HCT116 (cell line): ENCODE results near the gene ZNF580. TPM values are rescaled to one million over a fixed set of nuclear protein-coding genes. Genes with fewer than 3 reads are reported as not detected.

Experiments used
- ATAC-seq: fragments of 200-7000 bp; cut with Tn5 transposase; 2 replicates; pipeline ENCODE4 v1.9.1; 2020; ENCODE audit warnings: mild to moderate bottlenecking, moderate library complexity
- BruUV-seq: library from RNA; stranded (reverse); fragments of 400-500 nt; replicated peaks from 2 replicates; lab custom pipeline; 2021; lab: Mats Ljungman, UMichigan
- CTCF ChIA-PET: fragments of 300-600 bp; sonication (Branson Sonifier 250); formaldehyde crosslinking; loops from one replicate; lab custom pipeline; 2021; ENCODE audit warnings: antibody characterized with exemption; lab: Charles Lee
- POLR2A ChIA-PET: fragments of 300-600, 350-600 bp; sonication (Branson Sonifier 250); formaldehyde crosslinking; loops from one replicate; lab custom pipeline; 2021; ENCODE audit warnings: antibody characterized with exemption; lab: Charles Lee
- RAD21 ChIA-PET, 2 experiments: fragments of 300-600 bp; sonication (Branson Sonifier 250); formaldehyde crosslinking; loops; one replicate each; lab custom pipeline; 2023; ENCODE audit warnings: low total read pairs in 2 of 2; ENCODE audit not compliant: uncharacterized antibody in 2 of 2, unreplicated experiment in 2 of 2, low non-redundant PET in 1 of 2; lab: Charles Lee
- DNase-seq: peaks from one replicate; pipeline ENCODE4 v3.0.0-alpha.2; 2010; ENCODE audit warnings: low read depth, low spot score
- H2AFZ ChIP-seq: fragments of 200-600 bp; shearing (Covaris generic), sonication (generic); 2 replicates; pipeline ENCODE4 v1.6.1; 2017; ENCODE audit warnings: low read depth, mixed run types, mixed read lengths, antibody characterized with exemption, low read length; ENCODE audit not compliant: poor library complexity, severe bottlenecking
- H3K27ac ChIP-seq: 2 replicates; pipeline ENCODE4 v1.5.1; 2012; ENCODE audit warnings: low read depth, low read length
- H3K27me3 ChIP-seq: fragments of 200-600 bp; sonication (generic); 2 replicates; pipeline ENCODE4 v1.6.1; 2016; ENCODE audit warnings: mixed run types, low read length, mixed read lengths; ENCODE audit not compliant: insufficient read depth
- H3K36me3 ChIP-seq, 2 experiments: fragments of 200-500 bp in 1 of 2; fragments of 200-600 bp in 1 of 2; sonication (Bioruptor generic) in 1 of 2; sonication (generic) in 1 of 2; 2 replicates each; pipeline versions ENCODE4 v1.5.1 to v1.6.1; 2014 to 2016; ENCODE audit warnings: low read length in 2 of 2, inconsistent platforms in 1 of 2, mixed read lengths in 1 of 2, mixed run types in 1 of 2; ENCODE audit not compliant: insufficient read depth in 2 of 2, control insufficient read depth in 1 of 2
- H3K4me1 ChIP-seq, 2 experiments: fragments of 200-600 bp in 1 of 2; sonication (generic) in 1 of 2; 2 replicates each; pipeline versions ENCODE4 v1.5.1 to v1.6.1; 2012 to 2017; ENCODE audit warnings: low read length in 2 of 2, inconsistent platforms in 1 of 2, mild to moderate bottlenecking in 1 of 2, mixed read lengths in 1 of 2, mixed run types in 1 of 2, moderate library complexity in 1 of 2; ENCODE audit not compliant: insufficient read depth in 2 of 2, control insufficient read depth in 1 of 2
- H3K4me2 ChIP-seq: fragments of 200-600 bp; sonication (generic); 2 replicates; pipeline ENCODE4 v1.6.1; 2017; ENCODE audit warnings: mixed run types, low read length, mixed read lengths
- H3K4me3 ChIP-seq, 2 experiments: fragments of 200-600 bp in 1 of 2; sonication (generic) in 1 of 2; replicated peaks in 1 of 2; 2 replicates each; pipeline ENCODE4 v1.5.1; 2011 to 2016; ENCODE audit warnings: low read length in 2 of 2, control low read depth in 1 of 2, low read depth in 1 of 2, mild to moderate bottlenecking in 1 of 2, mixed read lengths in 1 of 2, mixed run types in 1 of 2
- H3K79me2 ChIP-seq: fragments of 200-600 bp; sonication (generic); 2 replicates; pipeline ENCODE4 v1.6.1; 2017; ENCODE audit warnings: mild to moderate bottlenecking, mixed run types, low read length, moderate library complexity, mixed read lengths; ENCODE audit not compliant: insufficient read depth
- H3K9ac ChIP-seq: fragments of 200-600 bp; sonication (generic); 2 replicates; pipeline ENCODE4 v1.6.1; 2016; ENCODE audit warnings: low read length, mixed read lengths
- H3K9me2 ChIP-seq: fragments of 200-600 bp; sonication (generic), shearing (Covaris generic); 2 replicates; pipeline ENCODE4 v1.6.1; 2017; ENCODE audit warnings: mixed run types, mild to moderate bottlenecking, moderate library complexity; ENCODE audit not compliant: insufficient read depth
- H3K9me3 ChIP-seq, 2 experiments: fragments of 200-500 bp in 1 of 2; fragments of 200-600 bp in 1 of 2; sonication (Bioruptor generic) in 1 of 2; sonication (generic) in 1 of 2; 2 replicates each; pipeline ENCODE4 v1.6.1; 2014 to 2017; ENCODE audit warnings: low read length in 2 of 2, mixed read lengths in 2 of 2, inconsistent platforms in 1 of 2, low read depth in 1 of 2, mild to moderate bottlenecking in 1 of 2, mixed run types in 1 of 2, moderate library complexity in 1 of 2; ENCODE audit not compliant: control insufficient read depth in 1 of 2, insufficient read depth in 1 of 2
- H4K20me1 ChIP-seq: fragments of 200-600 bp; sonication (generic), shearing (Covaris generic); 2 replicates; pipeline ENCODE4 v1.6.1; 2017; ENCODE audit warnings: mixed run types, mild to moderate bottlenecking, moderate library complexity; ENCODE audit not compliant: insufficient read depth
- CBX3 ChIP-seq: IDR thresholded peaks from 2 replicates; pipeline ENCODE4 v1.6.1; 2012; ENCODE audit warnings: low read depth
- CEBPB ChIP-seq: IDR thresholded peaks from 2 replicates; pipeline ENCODE4 v1.6.1; 2012; ENCODE audit warnings: low read depth
- ELF1 ChIP-seq: IDR thresholded peaks from 2 replicates; pipeline ENCODE4 v1.6.1; 2012; ENCODE audit warnings: low read depth, borderline replicate concordance
- EZH2phosphoT487 ChIP-seq: fragments of 200-600 bp; IDR thresholded peaks from 2 replicates; pipeline ENCODE4 v1.6.1; 2018; ENCODE audit warnings: antibody characterized with exemption, borderline replicate concordance
- FOSL1 ChIP-seq: IDR thresholded peaks from 2 replicates; pipeline ENCODE4 v1.6.1; 2012; ENCODE audit warnings: low read depth
- JUND ChIP-seq: IDR thresholded peaks from 2 replicates; pipeline ENCODE4 v1.6.1; 2012
- POLR2A ChIP-seq: IDR thresholded peaks from 2 replicates; pipeline ENCODE4 v1.7.0; 2011; ENCODE audit warnings: borderline replicate concordance; ENCODE audit not compliant: insufficient read depth, insufficient read length; ENCODE audit errors: extremely low read depth
- POLR2AphosphoS5 ChIP-seq: IDR thresholded peaks from 2 replicates; pipeline ENCODE4 v1.6.1; 2011; ENCODE audit warnings: mild to moderate bottlenecking, low read depth, low read length, moderate library complexity
- RAD21 ChIP-seq: IDR thresholded peaks from 2 replicates; pipeline ENCODE4 v1.6.1; 2012; ENCODE audit warnings: low read depth, mild to moderate bottlenecking
- SP1 ChIP-seq: IDR thresholded peaks from 2 replicates; pipeline ENCODE4 v1.6.1; 2012; ENCODE audit warnings: low read depth
- TCF7L2 ChIP-seq: IDR thresholded peaks from 2 replicates; pipeline ENCODE4 v1.7.0; 2011; ENCODE audit warnings: borderline replicate concordance, inconsistent platforms; ENCODE audit not compliant: insufficient read depth, insufficient read length; ENCODE audit errors: extremely low read depth
- YY1 ChIP-seq: IDR thresholded peaks from 2 replicates; pipeline ENCODE4 v1.6.1; 2011; ENCODE audit warnings: low read length, low read depth, moderate library complexity, mild to moderate bottlenecking; ENCODE audit not compliant: insufficient replicate concordance; ENCODE audit errors: extremely low read depth
- ZFX ChIP-seq: fragments of 450-650 bp; IDR thresholded peaks from 2 replicates; pipeline ENCODE4 v1.6.1; 2017
- ZNF274 ChIP-seq: fragments of 200-500 bp; sonication (Bioruptor generic); IDR thresholded peaks from 2 replicates; pipeline ENCODE4 v1.6.1; 2014; ENCODE audit warnings: mild to moderate bottlenecking, low read depth, low read length, inconsistent platforms
- intact Hi-C: fragments of 100-400 bp; cut with micrococcal nuclease; formaldehyde crosslinking; loops from 2 replicates; pipeline ENCODE4 v1.10.0; 2022
- total RNA-seq: library from RNA; stranded (reverse); gene quantifications from one replicate; pipeline ENCODE4 v1.2.1, GENCODE V29; 2021; ENCODE audit not compliant: unreplicated experiment
- TF ChIP-seq, protein P1 (sequence below): IDR thresholded peaks from 2 replicates; pipeline ENCODE4 v1.6.1; 2012; ENCODE audit warnings: low read depth
- TF ChIP-seq, protein P2 (sequence below), 3 experiments: fragments of 200-600 bp in 1 of 3; sonication (generic) in 1 of 3; IDR thresholded peaks in 2 of 3; conservative IDR thresholded peaks in 1 of 3; 2 replicates each; pipeline ENCODE4 v1.5.1; 2012 to 2017; ENCODE audit warnings: low read depth in 2 of 3, low read length in 2 of 3, antibody characterized with exemption in 1 of 3, borderline replicate concordance in 1 of 3, control low read depth in 1 of 3, mild to moderate bottlenecking in 1 of 3, mixed read lengths in 1 of 3, mixed run types in 1 of 3, moderate library complexity in 1 of 3; ENCODE audit not compliant: insufficient read depth in 1 of 3
- TF ChIP-seq, protein P3 (sequence below): IDR thresholded peaks from 2 replicates; pipeline ENCODE4 v1.6.1; 2011; ENCODE audit warnings: mild to moderate bottlenecking, low read length, moderate library complexity; ENCODE audit not compliant: insufficient replicate concordance; ENCODE audit errors: extremely low read depth
- TF ChIP-seq, protein P4 (sequence below): IDR thresholded peaks from 2 replicates; pipeline ENCODE4 v1.6.1; 2012
- TF ChIP-seq, protein P5 (sequence below): IDR thresholded peaks from 2 replicates; pipeline ENCODE4 v1.6.1; 2012

Gene ZNF580
- total RNA-seq, 1 experiment from 2014 or later: 36.7 TPM

DNA sequence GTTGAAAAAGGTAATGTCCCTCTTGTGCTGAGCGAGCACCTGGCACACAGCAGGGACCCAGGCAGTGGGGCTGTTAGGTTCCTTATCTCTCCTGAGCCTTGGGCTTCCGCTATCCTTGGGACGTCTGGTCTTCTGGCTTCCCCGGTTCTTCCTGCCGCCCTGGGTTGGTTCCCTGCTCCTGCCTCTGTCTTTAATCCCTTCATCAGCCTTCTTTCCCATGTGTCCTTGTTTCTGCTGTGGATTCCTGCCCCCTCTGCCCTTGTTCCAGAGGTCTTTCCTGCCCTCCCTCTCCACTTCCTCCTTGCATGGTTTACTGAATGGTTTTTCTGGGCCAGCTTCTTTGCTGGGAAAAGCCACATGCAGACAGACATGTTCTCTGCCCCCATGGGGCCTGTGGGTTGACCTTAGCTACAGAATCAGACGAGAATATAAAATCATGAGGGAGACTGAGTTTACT, 36.8 kb downstream of the ZNF580 start:
- ATAC-seq: no peak
- CTCF ChIA-PET: no interaction called here
- Histone ChIP-seq H3K27me3 (no peaks in the 10 kb centered on the region), H3K27ac (no peak overlapping the region), H3K9ac (no peak overlapping the region), H3K9me3 (no peaks in the 10 kb centered on the region), H3K9me2 (no peaks in the 10 kb centered on the region), H4K20me1 (0 out of 2 replicates have a peak, but pooled peaks cover 8% of the 10 kb centered on the region), H3K4me3 (no peak overlapping the region), H3K4me2 (no peak overlapping the region), H3K4me1 (peaks cover 11 to 41% of the 10 kb centered on the region in 2 experiments), H3K36me3 (peaks cover 16 to 30% of the 10 kb centered on the region in 2 experiments; a peak in 3 of 4 replicates), H2AFZ (no peak overlapping the region), H3K79me2 (peaks cover 90% of the 10 kb centered on the region)
- no TSS peak for BruUV-seq
- RAD21 ChIA-PET: no interaction called here
- TF ChIP-seq CBX3 (no peak), EZH2phosphoT487 (no peak), JUND (no peak), SP1 (no peak), ZNF274 (no peak), POLR2A (no peak), RAD21 (no peak), FOSL1 (no peak), POLR2AphosphoS5 (no peak), CEBPB (no peak), ZFX (no peak), TCF7L2 (no peak), YY1 (no peak), ELF1 (no peak)
- TF ChIP-seq, protein P1, sequence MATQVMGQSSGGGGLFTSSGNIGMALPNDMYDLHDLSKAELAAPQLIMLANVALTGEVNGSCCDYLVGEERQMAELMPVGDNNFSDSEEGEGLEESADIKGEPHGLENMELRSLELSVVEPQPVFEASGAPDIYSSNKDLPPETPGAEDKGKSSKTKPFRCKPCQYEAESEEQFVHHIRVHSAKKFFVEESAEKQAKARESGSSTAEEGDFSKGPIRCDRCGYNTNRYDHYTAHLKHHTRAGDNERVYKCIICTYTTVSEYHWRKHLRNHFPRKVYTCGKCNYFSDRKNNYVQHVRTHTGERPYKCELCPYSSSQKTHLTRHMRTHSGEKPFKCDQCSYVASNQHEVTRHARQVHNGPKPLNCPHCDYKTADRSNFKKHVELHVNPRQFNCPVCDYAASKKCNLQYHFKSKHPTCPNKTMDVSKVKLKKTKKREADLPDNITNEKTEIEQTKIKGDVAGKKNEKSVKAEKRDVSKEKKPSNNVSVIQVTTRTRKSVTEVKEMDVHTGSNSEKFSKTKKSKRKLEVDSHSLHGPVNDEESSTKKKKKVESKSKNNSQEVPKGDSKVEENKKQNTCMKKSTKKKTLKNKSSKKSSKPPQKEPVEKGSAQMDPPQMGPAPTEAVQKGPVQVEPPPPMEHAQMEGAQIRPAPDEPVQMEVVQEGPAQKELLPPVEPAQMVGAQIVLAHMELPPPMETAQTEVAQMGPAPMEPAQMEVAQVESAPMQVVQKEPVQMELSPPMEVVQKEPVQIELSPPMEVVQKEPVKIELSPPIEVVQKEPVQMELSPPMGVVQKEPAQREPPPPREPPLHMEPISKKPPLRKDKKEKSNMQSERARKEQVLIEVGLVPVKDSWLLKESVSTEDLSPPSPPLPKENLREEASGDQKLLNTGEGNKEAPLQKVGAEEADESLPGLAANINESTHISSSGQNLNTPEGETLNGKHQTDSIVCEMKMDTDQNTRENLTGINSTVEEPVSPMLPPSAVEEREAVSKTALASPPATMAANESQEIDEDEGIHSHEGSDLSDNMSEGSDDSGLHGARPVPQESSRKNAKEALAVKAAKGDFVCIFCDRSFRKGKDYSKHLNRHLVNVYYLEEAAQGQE: no peak
- TF ChIP-seq, protein P2, sequence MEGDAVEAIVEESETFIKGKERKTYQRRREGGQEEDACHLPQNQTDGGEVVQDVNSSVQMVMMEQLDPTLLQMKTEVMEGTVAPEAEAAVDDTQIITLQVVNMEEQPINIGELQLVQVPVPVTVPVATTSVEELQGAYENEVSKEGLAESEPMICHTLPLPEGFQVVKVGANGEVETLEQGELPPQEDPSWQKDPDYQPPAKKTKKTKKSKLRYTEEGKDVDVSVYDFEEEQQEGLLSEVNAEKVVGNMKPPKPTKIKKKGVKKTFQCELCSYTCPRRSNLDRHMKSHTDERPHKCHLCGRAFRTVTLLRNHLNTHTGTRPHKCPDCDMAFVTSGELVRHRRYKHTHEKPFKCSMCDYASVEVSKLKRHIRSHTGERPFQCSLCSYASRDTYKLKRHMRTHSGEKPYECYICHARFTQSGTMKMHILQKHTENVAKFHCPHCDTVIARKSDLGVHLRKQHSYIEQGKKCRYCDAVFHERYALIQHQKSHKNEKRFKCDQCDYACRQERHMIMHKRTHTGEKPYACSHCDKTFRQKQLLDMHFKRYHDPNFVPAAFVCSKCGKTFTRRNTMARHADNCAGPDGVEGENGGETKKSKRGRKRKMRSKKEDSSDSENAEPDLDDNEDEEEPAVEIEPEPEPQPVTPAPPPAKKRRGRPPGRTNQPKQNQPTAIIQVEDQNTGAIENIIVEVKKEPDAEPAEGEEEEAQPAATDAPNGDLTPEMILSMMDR (IDR thresholded peaks at IDR 0.05 in 2 of 3, conservative IDR thresholded peaks at IDR 0.05 in 1 of 3; ENCODE audit: borderline replicate concordance in 1 of 3, insufficient read depth in 1 of 3, low read depth in 2 of 3, low read length in 2 of 3): no peak
- TF ChIP-seq, protein P3, sequence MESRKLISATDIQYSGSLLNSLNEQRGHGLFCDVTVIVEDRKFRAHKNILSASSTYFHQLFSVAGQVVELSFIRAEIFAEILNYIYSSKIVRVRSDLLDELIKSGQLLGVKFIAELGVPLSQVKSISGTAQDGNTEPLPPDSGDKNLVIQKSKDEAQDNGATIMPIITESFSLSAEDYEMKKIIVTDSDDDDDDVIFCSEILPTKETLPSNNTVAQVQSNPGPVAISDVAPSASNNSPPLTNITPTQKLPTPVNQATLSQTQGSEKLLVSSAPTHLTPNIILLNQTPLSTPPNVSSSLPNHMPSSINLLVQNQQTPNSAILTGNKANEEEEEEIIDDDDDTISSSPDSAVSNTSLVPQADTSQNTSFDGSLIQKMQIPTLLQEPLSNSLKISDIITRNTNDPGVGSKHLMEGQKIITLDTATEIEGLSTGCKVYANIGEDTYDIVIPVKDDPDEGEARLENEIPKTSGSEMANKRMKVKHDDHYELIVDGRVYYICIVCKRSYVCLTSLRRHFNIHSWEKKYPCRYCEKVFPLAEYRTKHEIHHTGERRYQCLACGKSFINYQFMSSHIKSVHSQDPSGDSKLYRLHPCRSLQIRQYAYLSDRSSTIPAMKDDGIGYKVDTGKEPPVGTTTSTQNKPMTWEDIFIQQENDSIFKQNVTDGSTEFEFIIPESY: no peak
- TF ChIP-seq, protein P4, sequence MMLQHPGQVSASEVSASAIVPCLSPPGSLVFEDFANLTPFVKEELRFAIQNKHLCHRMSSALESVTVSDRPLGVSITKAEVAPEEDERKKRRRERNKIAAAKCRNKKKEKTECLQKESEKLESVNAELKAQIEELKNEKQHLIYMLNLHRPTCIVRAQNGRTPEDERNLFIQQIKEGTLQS: no peak
- TF ChIP-seq, protein P5, sequence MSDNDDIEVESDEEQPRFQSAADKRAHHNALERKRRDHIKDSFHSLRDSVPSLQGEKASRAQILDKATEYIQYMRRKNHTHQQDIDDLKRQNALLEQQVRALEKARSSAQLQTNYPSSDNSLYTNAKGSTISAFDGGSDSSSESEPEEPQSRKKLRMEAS: no peak
- intact Hi-C loops: no loop called here
- no peak for DNase-seq
- POLR2A ChIA-PET: no interaction called here
